Activated B cell treated with CpG ODN at 0.5 μM for 24 hours (primary cell): ENCODE measurements around the gene MKLN1. TPM values are rescaled to one million over a fixed set of nuclear protein-coding genes. Genes with fewer than 3 reads are reported as not detected.
"Not testable (repeated sequence)": the region's sequence is repeated elsewhere in the genome, so short reads cannot be mapped to it uniquely, and the experiment has no call there.

Experiments used
- ATAC-seq: fragments of 200-7000 bp; cut with Tn5 transposase; one replicate; pipeline ENCODE4 v1.10.0; 2021; ENCODE audit warnings: low read depth, mild to moderate bottlenecking, moderate library complexity
- CTCF ChIA-PET: fragments of 350-600 bp; sonication (Branson Sonifier 250); formaldehyde crosslinking; loops from one replicate; lab custom pipeline; 2021; ENCODE audit warnings: antibody characterized with exemption; lab: Charles Lee
- POLR2A ChIA-PET: fragments of 350-600 bp; sonication (Branson Sonifier 250); formaldehyde crosslinking; loops from one replicate; lab custom pipeline; 2021; ENCODE audit warnings: antibody characterized with exemption; lab: Charles Lee
- DNase-seq: peaks from one replicate; pipeline ENCODE4 v3.0.0; 2022
- H3K27ac Mint-ChIP-seq: one replicate; pipeline ENCODE4 v1.8.0; 2020; ENCODE audit warnings: mixed read lengths
- H3K27me3 Mint-ChIP-seq: one replicate; pipeline ENCODE4 v1.8.0; 2021; ENCODE audit warnings: mixed read lengths
- H3K36me3 Mint-ChIP-seq: one replicate; pipeline ENCODE4 v1.8.0; 2021; ENCODE audit warnings: low read depth, mixed read lengths
- H3K4me1 Mint-ChIP-seq: one replicate; pipeline ENCODE4 v1.8.0; 2021; ENCODE audit warnings: mixed read lengths
- H3K4me3 Mint-ChIP-seq: one replicate; pipeline ENCODE4 v1.8.0; 2020; ENCODE audit warnings: mild to moderate bottlenecking, mixed read lengths
- H3K9me3 Mint-ChIP-seq: one replicate; pipeline ENCODE4 v1.8.0; 2020; ENCODE audit warnings: mixed read lengths
- CTCF ChIP-seq: fragments of 200-600 bp; IDR thresholded peaks from one replicate; pipeline ENCODE4 v1.8.0; 2022; ENCODE audit warnings: antibody characterized with exemption, mild to moderate bottlenecking
- intact Hi-C: fragments of 100-400 bp; cut with micrococcal nuclease; formaldehyde crosslinking; loops from one replicate; pipeline ENCODE4 v1.15.1; 2024
- total RNA-seq: library from RNA; stranded (reverse); gene quantifications from 2 replicates; pipeline ENCODE4 v1.2.3, GENCODE V29; 2022

MKLN1 gene
- total RNA-seq, 1 donor from 2014 or later: 64.6 TPM

- H3K36me3 Mint-ChIP-seq: peaks cover 55% of the 10 kb centered on the region
- DNase-seq (no peak), ATAC-seq (no peak)
- peaks cover 16% of the 10 kb centered on the region for H3K4me1 Mint-ChIP-seq
- no peak overlapping the region for H3K27ac Mint-ChIP-seq
- no peaks in the 10 kb centered on the region for H3K9me3 Mint-ChIP-seq
- no peak overlapping the region for H3K4me3 Mint-ChIP-seq
- TF ChIP-seq CTCF: no peak
- intact Hi-C loops: no loop called here
- CTCF ChIA-PET: no interaction called here
- POLR2A ChIA-PET: no interaction called here
- no peaks in the 10 kb centered on the region for H3K27me3 Mint-ChIP-seq
Observed at GRCh38 chr7:131459256-131459655, 131.6 kb downstream of the MKLN1 start.

GRCh38 chr7:131462059-131462458 is 134.4 kb downstream of the MKLN1 start:
- no peaks in the 10 kb centered on the region for H3K9me3 Mint-ChIP-seq
- no peak for TF ChIP-seq CTCF
- no peaks in the 10 kb centered on the region for H3K27me3 Mint-ChIP-seq
- H3K4me1 Mint-ChIP-seq: no peaks in the 10 kb centered on the region
- POLR2A ChIA-PET: no interaction called here
- intact Hi-C loops: no loop called here
- DNase-seq (no peak), ATAC-seq (no peak)
- CTCF ChIA-PET: no interaction called here
- no peak overlapping the region for H3K27ac Mint-ChIP-seq
- no peak overlapping the region for H3K4me3 Mint-ChIP-seq
- H3K36me3 Mint-ChIP-seq: peaks cover 66% of the 10 kb centered on the region

DNA sequence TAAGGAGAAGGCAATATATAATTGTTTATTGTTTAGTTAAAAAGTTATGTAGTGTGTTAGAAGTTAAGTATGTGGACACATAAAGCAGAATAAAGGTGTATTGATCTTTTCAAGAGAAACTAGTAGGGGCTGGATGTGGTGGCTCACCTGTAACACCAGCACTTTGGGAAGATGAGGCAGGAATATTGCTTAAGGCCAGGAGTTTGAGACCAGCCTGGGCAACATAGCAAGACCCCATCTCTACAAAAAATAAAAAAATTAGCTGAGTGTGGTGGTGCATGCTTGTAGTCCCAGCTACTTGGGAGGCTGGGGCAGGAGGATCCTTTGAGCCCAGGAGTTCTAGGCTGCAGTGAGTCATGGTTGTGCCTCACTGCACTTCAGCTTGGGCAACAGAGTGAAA is 135.0 kb downstream of the MKLN1 start:
- ATAC-seq, POLR2A ChIA-PET, CTCF ChIA-PET, H3K27me3 Mint-ChIP-seq, H3K27ac Mint-ChIP-seq, H3K4me3 Mint-ChIP-seq, DNase-seq, H3K9me3 Mint-ChIP-seq, H3K4me1 Mint-ChIP-seq, intact Hi-C loops: not testable (repeated sequence)
- peaks cover 69% of the 10 kb centered on the region for H3K36me3 Mint-ChIP-seq

DNA sequence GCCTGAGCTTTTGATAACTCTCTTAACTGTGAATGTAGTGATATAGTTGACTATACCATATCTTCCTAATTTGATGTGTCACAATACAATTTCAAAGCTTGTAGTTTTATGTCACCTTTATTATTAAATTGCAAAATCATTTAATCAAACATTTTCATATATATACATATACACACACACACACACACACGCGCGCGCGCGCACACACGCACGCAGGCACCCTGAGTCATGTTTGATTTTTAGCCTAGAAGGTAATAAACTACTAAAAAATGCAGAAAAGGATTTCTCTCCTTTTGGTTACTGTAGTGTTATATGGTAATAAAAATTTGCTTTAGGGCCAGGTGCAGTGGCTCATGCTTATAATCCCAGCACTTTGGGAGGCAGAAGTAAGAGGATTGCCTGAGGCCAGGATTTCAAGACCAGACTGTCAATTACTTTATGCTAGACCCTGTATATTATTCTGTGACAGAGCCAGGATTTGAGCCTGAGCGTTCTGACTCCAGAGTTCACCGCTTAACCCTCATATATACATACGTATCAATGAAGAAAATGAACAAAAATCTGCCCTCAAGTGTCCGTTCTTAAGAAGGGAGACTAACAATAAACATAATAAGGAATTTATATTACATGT is 139.2 kb downstream of the MKLN1 start:
- intact Hi-C loops: no loop called here
- ChIA-PET POLR2A (interaction anchor here (0.6 kb wide), 1 partner anchor 65 kb away, joined by 3 read pairs; no protein-coding TSS in a partner anchor), CTCF (no interaction called here)
- Mint-ChIP-seq H3K4me1 (no peaks in the 10 kb centered on the region), H3K36me3 (peaks cover 86% of the 10 kb centered on the region), H3K27ac (no peak overlapping the region), H3K9me3 (no peaks in the 10 kb centered on the region), H3K27me3 (no peaks in the 10 kb centered on the region), H3K4me3 (no peak overlapping the region)
- ATAC-seq: no peak
- TF ChIP-seq CTCF: no peak
- DNase-seq: no peak

DNA sequence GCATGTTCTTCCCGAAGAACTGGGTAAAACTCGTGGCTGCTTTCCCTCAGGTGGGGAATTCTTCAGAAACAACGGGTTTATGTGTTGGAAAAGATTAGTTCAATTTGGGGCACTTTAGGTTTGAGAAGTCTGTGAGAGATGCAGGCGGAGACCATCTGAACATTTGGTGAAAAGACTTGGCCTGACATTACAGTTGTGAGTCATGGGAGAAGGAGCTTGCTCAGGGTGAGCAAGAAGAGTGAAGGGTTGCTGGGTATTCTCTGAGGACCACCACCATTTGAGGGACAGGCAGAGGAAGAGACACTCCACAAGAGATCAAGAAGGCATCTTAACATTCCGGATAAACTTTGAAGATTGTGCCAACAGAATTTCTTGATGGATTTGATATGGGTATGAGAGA is 140.1 kb downstream of the MKLN1 start:
- no peaks in the 10 kb centered on the region for H3K9me3 Mint-ChIP-seq
- ChIA-PET CTCF (no interaction called here), POLR2A (no interaction called here)
- peaks cover 83% of the 10 kb centered on the region for H3K36me3 Mint-ChIP-seq
- no peak overlapping the region for H3K4me3 Mint-ChIP-seq
- H3K27ac Mint-ChIP-seq: no peak overlapping the region
- DNase-seq (no peak), ATAC-seq (no peak)
- TF ChIP-seq CTCF: no peak
- H3K27me3 Mint-ChIP-seq: no peaks in the 10 kb centered on the region
- intact Hi-C loops: no loop called here
- H3K4me1 Mint-ChIP-seq: no peaks in the 10 kb centered on the region
